Heart right ventricle (tissue), 16 donors: Measurements from ENCODE around the gene ALKBH3. TPM values are rescaled to one million over a fixed set of nuclear protein-coding genes. Genes with fewer than 3 reads are reported as not detected.

ENCODE experiments used
- ATAC-seq, 8 donors: fragments of 200-7000 bp; cut with Tn5 transposase; one replicate each; pipeline ENCODE4 v1.9.1; 2020; ENCODE audit warnings: mild to moderate bottlenecking in 8 of 8, moderate library complexity in 8 of 8, moderate number of reproducible peaks in 1 of 8
- DNase-seq, 2 donors: peaks; one replicate each; pipeline ENCODE4 v3.0.0-alpha.2; 2020
- H3K27ac ChIP-seq, 10 donors: fragments of 200-600 bp; sonication (generic) in 2 of 10; one replicate each; pipeline versions ENCODE4 v1.5.0 to v1.8.0; 2020 to 2022; ENCODE audit warnings: mild to moderate bottlenecking in 3 of 10
- H3K27me3 ChIP-seq, 7 donors: fragments of 200-600 bp; one replicate each; pipeline ENCODE4 v1.8.0; 2021 to 2022; ENCODE audit warnings: mild to moderate bottlenecking in 2 of 7
- H3K36me3 ChIP-seq, 9 donors: fragments of 200-600 bp; sonication (generic) in 1 of 9; one replicate each; pipeline versions ENCODE4 v1.5.0 to v1.8.0; 2020 to 2022; ENCODE audit warnings: mild to moderate bottlenecking in 2 of 9
- H3K4me1 ChIP-seq, 9 donors: fragments of 200-600 bp; sonication (generic) in 1 of 9; one replicate each; pipeline versions ENCODE4 v1.5.0 to v1.8.0; 2020 to 2022; ENCODE audit warnings: mild to moderate bottlenecking in 4 of 9
- H3K4me3 ChIP-seq, 10 donors: fragments of 200-600 bp; sonication (generic) in 2 of 10; one replicate each; pipeline versions ENCODE4 v1.5.0 to v1.8.0; 2020 to 2022; ENCODE audit warnings: mild to moderate bottlenecking in 7 of 10, moderate library complexity in 2 of 10
- H3K9me3 ChIP-seq, 11 donors: fragments of 200-600 bp in 10 of 11; sonication (generic) in 2 of 11; one replicate each; pipeline versions ENCODE4 v1.5.0 to v1.8.0; 2013 to 2022; ENCODE audit warnings: mild to moderate bottlenecking in 2 of 11, control low read depth in 1 of 11, moderate library complexity in 1 of 11
- CTCF ChIP-seq, 9 donors: fragments of 200-600 bp; sonication (generic) in 2 of 9; IDR thresholded peaks; one replicate each; pipeline versions ENCODE4 v1.5.0 to v1.8.0; 2021 to 2022; ENCODE audit warnings: antibody characterized with exemption in 9 of 9, mild to moderate bottlenecking in 5 of 9, moderate library complexity in 1 of 9
- WGBS, 2 donors: extraction: QIAGEN DNeasy Blood & Tissue Kit; methylation state at CpG; one replicate each; pipeline ENCODE4 v1.1.7; 2013; ENCODE audit warnings: inconsistent platforms in 1 of 2; 5-methylcytosine and 5-hydroxymethylcytosine counted together
- intact Hi-C, 10 donors: fragments of 100-400 bp; cut with DNase I; formaldehyde crosslinking; loops; one replicate each; pipeline versions ENCODE4 v1.11.1 to v1.14.2; 2022
- polyA plus RNA-seq, 2 donors: library from polyadenylated mRNA; stranded (reverse); fragments of 200-250 nt; gene quantifications; one replicate each; pipeline ENCODE4 v1.2.3, GENCODE V29; 2013
- total RNA-seq, 10 donors: library from RNA; stranded (reverse); fragmentation: NEBNext Ultra II Directional in 3 of 10; extraction: Animal tissue kit (Norgen Biotek cat#: 25700) in 3 of 10; gene quantifications; one replicate each; pipeline versions ENCODE4 v1.2.1 to v1.2.4, GENCODE V29; 2021 to 2023
- donor health status: Arrhythmogenic right ventricular cardiomyopathy.
- donor health status: ischemic (EF 13 %, LVEDD 7.1; RV severe dilation, severe dysfunction).
- donor health status: healthy with polysubstance abuse.
- donor health status: DM: no; HTN: yes; CAD: no.
- donor health status: DM: no; HTN: no; CAD: no.
- donor health status: ischemic (EF 25% LVEDD 6.9; RV normal size, moderate dysfunction).
- donor health status: ischemic (EF 25% LVEDD 5.7; RV mildly dilated, moderate dysfunction).
- donor health status: healthy.
- donor health status: DM: yes; HTN: yes; CAD: no.
- donor health status: Ischemic cardiomyopathy.
- donor health status: ischemic (EF 35%, LVEDD 5.7; RV mildly dilated, moderate dysfunction).
- donor health status: nonischemic (EF 11% LVEDD 7.7; RV severe dilation, severe dysfunction).
- donor health status: DM: yes; HTN: yes; CAD: no.
- donor health status: PGD.
- donor health status: ischemic (EF 29% LVEDD 5.4; RV normal size, mild dysfunction).
- donor health status: nonischemic (EF 23%, LVEDD 6.1; RV moderate dilation, normal function).

Gene ALKBH3
- total and polyA plus RNA-seq, 12 donors: 9.2 to 20.5 (median 18.4) TPM

GRCh38 chr11:43933608-43934551 is 53.2 kb downstream of the ALKBH3 start:
- no peak for TF ChIP-seq CTCF (IDR thresholded peaks at IDR 0.05)
- Histone ChIP-seq H3K27ac (no peak overlapping the region), H3K27me3 (no peaks in the 10 kb centered on the region), H3K4me1 (peaks cover 0 to 20% (median 13%) of the 10 kb centered on the region in 9 donors), H3K36me3 (no peaks in the 10 kb centered on the region), H3K9me3 (no peaks in the 10 kb centered on the region), H3K4me3 (no peak overlapping the region)
- intact Hi-C loops: loop anchor here in 1 of 10 donors (5.0 kb wide), 1 partner anchor 37 kb away; no protein-coding TSS in a partner anchor
- WGBS, 2 donors: 45 to 53% methylated on average over 20 of the region's 20 CpGs
- ATAC-seq: peak in 4 of 8 donors; percentile 13 to 34 (median 16)
- DNase-seq: no peak

- Histone ChIP-seq H3K4me3 (no peak overlapping the region), H3K4me1 (peaks cover 0 to 20% (median 13%) of the 10 kb centered on the region in 9 donors), H3K27me3 (no peaks in the 10 kb centered on the region), H3K27ac (no peak overlapping the region), H3K9me3 (no peaks in the 10 kb centered on the region), H3K36me3 (no peaks in the 10 kb centered on the region)
- DNase-seq (no peak), ATAC-seq (no peak)
- intact Hi-C loops: loop anchor here in 1 of 10 donors (5.0 kb wide), 1 partner anchor 38 kb away; no protein-coding TSS in a partner anchor
- no peak for TF ChIP-seq CTCF (IDR thresholded peaks at IDR 0.05)
- WGBS, 2 donors: 81 to 84% methylated on average over 14 of the region's 14 CpGs
Measured at GRCh38 chr11:43934601-43935423, 54.2 kb downstream of the ALKBH3 start.

- H3K36me3 ChIP-seq: no peaks in the 10 kb centered on the region
- H3K4me1 ChIP-seq: peaks cover 0 to 20% (median 11%) of the 10 kb centered on the region in 9 donors
- no peak overlapping the region for H3K27ac ChIP-seq
- TF ChIP-seq CTCF (IDR thresholded peaks at IDR 0.05): no peak
- WGBS, 2 donors: 79 to 82% methylated on average over 7 of the region's 7 CpGs
- DNase-seq: no peak
- intact Hi-C loops: no loop called here
- H3K4me3 ChIP-seq: no peak overlapping the region
- no peaks in the 10 kb centered on the region for H3K9me3 ChIP-seq
- no peak for ATAC-seq
- no peaks in the 10 kb centered on the region for H3K27me3 ChIP-seq
Measured at GRCh38 chr11:43935424-43935979, 54.9 kb downstream of the ALKBH3 start.

- H3K27me3 ChIP-seq: peaks cover 0 to 5% (median 0%) of the 10 kb centered on the region in 7 donors
- 73 to 77% methylated on average over 7 of the region's 7 CpGs for WGBS, 2 donors
- ATAC-seq: no peak
- H3K27ac ChIP-seq: no peak overlapping the region
- H3K36me3 ChIP-seq: no peaks in the 10 kb centered on the region
- intact Hi-C loops: no loop called here
- no peak for TF ChIP-seq CTCF (IDR thresholded peaks at IDR 0.05)
- no peak overlapping the region for H3K4me3 ChIP-seq
- DNase-seq: no peak
- H3K4me1 ChIP-seq: peaks cover 0 to 17% (median 6%) of the 10 kb centered on the region in 9 donors
- H3K9me3 ChIP-seq: no peaks in the 10 kb centered on the region
Measured at GRCh38 chr11:43936076-43936475, 55.4 kb downstream of the ALKBH3 start.
